ENCODE data around the gene GSTK1.

- TF ChIP-seq CTCF (IDR thresholded peaks at IDR 0.05) (no peak), POLR2A (IDR thresholded peaks at IDR 0.05) (no peak)
Observed at GRCh38 chr7:143234533-143234875, 28.7 kb upstream of the GSTK1 start.

Measured in thyroid gland (tissue), 4 donors.